Upper lobe of left lung (tissue), 4 donors: ENCODE measurements around the gene HM13.

Experiments
- POLR2A ChIP-seq, 4 donors: fragments of 450-650 bp; IDR thresholded peaks; one replicate each; pipeline ENCODE4 v1.5.1; 2016 to 2017; ENCODE audit warnings: antibody characterized with exemption in 4 of 4, mild to moderate bottlenecking in 2 of 4
- TF ChIP-seq, protein P1 (sequence below), 6 experiments: fragments of 450-650 bp in 4 of 6; fragments of 200-600 bp in 2 of 6; sonication (generic) in 2 of 6; IDR thresholded peaks; one replicate each; pipeline ENCODE4 v1.5.1; 2016 to 2019; ENCODE audit warnings: antibody characterized with exemption in 6 of 6

DNA sequence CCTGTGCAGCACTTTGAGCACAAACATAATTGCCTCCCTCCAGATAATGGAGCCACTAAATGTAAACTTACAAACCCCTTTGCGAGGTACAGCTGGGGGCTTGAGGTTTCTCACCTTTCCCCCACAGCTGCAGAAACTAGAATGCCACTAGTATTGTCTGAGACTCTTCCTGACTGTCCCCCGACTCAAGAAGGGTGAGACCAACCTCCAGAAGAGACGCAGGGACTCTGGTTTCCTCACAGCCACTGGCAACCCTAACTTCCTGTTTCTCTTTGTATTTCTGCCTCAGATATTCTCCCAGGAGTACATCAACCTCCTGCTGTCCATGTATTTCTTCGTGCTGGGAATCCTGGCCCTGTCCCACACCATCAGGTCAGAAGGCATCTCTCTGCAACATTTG is 23.6 kb downstream of the HM13 start:
- TF ChIP-seq, protein P1, sequence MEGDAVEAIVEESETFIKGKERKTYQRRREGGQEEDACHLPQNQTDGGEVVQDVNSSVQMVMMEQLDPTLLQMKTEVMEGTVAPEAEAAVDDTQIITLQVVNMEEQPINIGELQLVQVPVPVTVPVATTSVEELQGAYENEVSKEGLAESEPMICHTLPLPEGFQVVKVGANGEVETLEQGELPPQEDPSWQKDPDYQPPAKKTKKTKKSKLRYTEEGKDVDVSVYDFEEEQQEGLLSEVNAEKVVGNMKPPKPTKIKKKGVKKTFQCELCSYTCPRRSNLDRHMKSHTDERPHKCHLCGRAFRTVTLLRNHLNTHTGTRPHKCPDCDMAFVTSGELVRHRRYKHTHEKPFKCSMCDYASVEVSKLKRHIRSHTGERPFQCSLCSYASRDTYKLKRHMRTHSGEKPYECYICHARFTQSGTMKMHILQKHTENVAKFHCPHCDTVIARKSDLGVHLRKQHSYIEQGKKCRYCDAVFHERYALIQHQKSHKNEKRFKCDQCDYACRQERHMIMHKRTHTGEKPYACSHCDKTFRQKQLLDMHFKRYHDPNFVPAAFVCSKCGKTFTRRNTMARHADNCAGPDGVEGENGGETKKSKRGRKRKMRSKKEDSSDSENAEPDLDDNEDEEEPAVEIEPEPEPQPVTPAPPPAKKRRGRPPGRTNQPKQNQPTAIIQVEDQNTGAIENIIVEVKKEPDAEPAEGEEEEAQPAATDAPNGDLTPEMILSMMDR (IDR thresholded peaks at IDR 0.05), result no peak
- TF ChIP-seq POLR2A (IDR thresholded peaks at IDR 0.05), result no peak
